Measurements from ENCODE around the gene RAPGEF1. TPM values are rescaled to one million over a fixed set of nuclear protein-coding genes. Genes with fewer than 3 reads are reported as not detected.
A peak's percentile ranks its signal among the peaks of the same experiment; 100 is the strongest.

RAPGEF1 gene
- total RNA-seq, 1 donor from 2014 or later, result 94.3 TPM

DNA sequence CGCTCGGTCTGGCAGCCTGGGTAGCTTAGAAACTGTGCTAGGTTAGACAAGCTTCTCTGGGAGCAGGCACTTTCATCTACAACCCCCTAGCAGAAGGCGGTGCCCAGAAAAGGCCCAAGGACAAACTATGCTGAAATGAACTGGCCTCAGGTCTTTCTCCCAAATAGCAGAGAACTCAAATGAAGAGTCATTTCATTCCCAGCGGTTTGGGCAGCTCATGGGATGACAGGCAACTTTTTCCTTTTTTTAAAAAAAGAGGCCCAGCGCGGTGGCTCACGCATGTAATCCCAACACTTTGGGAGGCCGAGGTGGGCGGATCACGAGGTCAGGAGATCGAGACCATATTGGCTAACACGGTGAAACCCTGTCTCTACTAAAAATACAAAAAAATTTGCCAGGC is 2.5 kb downstream of the RAPGEF1 start:
- no peaks in the 10 kb centered on the region for H3K9me3 Mint-ChIP-seq (ENCODE audit: unreplicated experiment)
- DNase-seq (ENCODE audit: extremely low spot score, unreplicated experiment), result no peak
- H3K27ac Mint-ChIP-seq (ENCODE audit: unreplicated experiment), result no peak overlapping the region
- no peaks in the 10 kb centered on the region for H3K36me3 Mint-ChIP-seq (ENCODE audit: unreplicated experiment)
- H3K27me3 Mint-ChIP-seq (ENCODE audit: unreplicated experiment), result no peaks in the 10 kb centered on the region
- TF ChIP-seq, protein P1, sequence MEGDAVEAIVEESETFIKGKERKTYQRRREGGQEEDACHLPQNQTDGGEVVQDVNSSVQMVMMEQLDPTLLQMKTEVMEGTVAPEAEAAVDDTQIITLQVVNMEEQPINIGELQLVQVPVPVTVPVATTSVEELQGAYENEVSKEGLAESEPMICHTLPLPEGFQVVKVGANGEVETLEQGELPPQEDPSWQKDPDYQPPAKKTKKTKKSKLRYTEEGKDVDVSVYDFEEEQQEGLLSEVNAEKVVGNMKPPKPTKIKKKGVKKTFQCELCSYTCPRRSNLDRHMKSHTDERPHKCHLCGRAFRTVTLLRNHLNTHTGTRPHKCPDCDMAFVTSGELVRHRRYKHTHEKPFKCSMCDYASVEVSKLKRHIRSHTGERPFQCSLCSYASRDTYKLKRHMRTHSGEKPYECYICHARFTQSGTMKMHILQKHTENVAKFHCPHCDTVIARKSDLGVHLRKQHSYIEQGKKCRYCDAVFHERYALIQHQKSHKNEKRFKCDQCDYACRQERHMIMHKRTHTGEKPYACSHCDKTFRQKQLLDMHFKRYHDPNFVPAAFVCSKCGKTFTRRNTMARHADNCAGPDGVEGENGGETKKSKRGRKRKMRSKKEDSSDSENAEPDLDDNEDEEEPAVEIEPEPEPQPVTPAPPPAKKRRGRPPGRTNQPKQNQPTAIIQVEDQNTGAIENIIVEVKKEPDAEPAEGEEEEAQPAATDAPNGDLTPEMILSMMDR (IDR thresholded peaks at IDR 0.05), result no peak
- H3K4me3 Mint-ChIP-seq (ENCODE audit: unreplicated experiment), result no peak overlapping the region
- H3K4me1 Mint-ChIP-seq (ENCODE audit: unreplicated experiment), result peaks cover 63% of the 10 kb centered on the region

DNA sequence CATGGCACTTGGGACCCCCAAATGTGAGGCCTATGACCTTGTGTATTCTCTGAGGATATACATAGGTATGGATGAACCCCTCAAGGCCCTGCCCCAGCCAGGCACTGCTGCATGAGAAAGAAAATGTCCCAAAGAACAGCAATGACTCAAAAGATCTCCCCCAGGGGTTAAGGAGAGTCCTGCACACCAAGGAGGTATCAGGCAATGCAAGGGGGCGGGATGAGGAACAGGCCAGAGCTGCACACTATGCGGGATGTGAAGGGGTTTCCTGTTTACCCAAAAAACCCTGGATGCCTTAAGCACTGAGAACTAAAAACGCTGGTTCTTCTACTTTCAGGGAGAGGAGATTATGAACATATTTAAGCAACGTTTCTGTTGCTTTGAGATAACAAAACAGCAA is 3.4 kb downstream of the RAPGEF1 start:
- H3K4me3 Mint-ChIP-seq (ENCODE audit: unreplicated experiment), result no peak overlapping the region

DNA sequence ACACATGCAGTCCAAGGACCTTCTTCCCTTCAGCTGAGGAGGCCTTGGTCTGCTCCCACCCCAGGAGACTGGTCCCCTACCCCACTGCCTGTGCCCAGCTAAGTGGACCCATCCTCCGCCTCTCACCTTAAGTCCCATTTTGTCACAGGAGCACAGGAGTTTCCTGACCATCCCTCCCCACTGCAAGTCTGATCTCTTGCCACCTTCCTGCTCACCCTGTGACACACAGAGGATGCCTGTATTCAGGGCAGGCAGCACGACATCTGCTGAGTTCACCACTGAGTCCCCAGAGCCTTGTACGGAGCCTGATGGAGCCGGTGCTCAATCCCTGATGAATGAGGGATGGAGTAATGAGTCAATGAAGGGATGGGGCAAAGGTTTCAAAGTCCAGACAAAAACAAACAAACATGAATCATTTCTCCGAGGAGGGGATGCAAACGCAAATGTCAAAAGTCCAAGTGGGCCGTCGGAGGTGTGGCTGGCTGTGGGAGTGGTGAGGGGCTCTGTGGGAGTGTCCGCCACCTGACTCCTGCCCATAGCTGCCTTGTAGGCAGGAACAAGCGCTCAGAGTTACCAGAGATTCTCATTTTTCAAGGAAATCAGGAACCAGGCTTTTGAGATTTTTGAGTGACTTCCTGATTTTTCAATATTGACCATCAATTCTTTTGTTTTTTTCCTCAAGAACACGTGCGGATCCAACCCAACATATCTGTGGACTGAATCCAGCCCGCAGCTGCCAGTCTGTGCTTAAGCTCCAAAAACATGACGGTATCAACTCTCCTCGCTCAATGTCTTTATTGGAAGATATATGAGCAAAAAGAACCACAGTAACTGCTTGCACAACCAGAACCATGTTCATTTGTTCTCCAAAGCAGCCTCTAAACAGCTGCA is 4.4 kb downstream of the RAPGEF1 start:
- Mint-ChIP-seq H3K9me3 (ENCODE audit: unreplicated experiment) (no peaks in the 10 kb centered on the region), H3K4me1 (ENCODE audit: unreplicated experiment) (peaks cover 82% of the 10 kb centered on the region), H3K27ac (ENCODE audit: unreplicated experiment) (peak overlapping the region; percentile 92), H3K27me3 (ENCODE audit: unreplicated experiment) (no peaks in the 10 kb centered on the region), H3K36me3 (ENCODE audit: unreplicated experiment) (no peaks in the 10 kb centered on the region), H3K4me3 (ENCODE audit: unreplicated experiment) (no peak overlapping the region)
- DNase-seq (ENCODE audit: extremely low spot score, unreplicated experiment), result no peak
- TF ChIP-seq, protein P1 (IDR thresholded peaks at IDR 0.05), result no peak

More for the DNA sequence above, 3.4 kb downstream of the RAPGEF1 start:
- no peak for DNase-seq (ENCODE audit: extremely low spot score, unreplicated experiment)
- H3K36me3 Mint-ChIP-seq (ENCODE audit: unreplicated experiment), result no peaks in the 10 kb centered on the region
- no peaks in the 10 kb centered on the region for H3K27me3 Mint-ChIP-seq (ENCODE audit: unreplicated experiment)
- peaks cover 72% of the 10 kb centered on the region for H3K4me1 Mint-ChIP-seq (ENCODE audit: unreplicated experiment)
- no peaks in the 10 kb centered on the region for H3K9me3 Mint-ChIP-seq (ENCODE audit: unreplicated experiment)
- H3K27ac Mint-ChIP-seq (ENCODE audit: unreplicated experiment), result no peak overlapping the region
- TF ChIP-seq, protein P1 (IDR thresholded peaks at IDR 0.05), result no peak

DNA sequence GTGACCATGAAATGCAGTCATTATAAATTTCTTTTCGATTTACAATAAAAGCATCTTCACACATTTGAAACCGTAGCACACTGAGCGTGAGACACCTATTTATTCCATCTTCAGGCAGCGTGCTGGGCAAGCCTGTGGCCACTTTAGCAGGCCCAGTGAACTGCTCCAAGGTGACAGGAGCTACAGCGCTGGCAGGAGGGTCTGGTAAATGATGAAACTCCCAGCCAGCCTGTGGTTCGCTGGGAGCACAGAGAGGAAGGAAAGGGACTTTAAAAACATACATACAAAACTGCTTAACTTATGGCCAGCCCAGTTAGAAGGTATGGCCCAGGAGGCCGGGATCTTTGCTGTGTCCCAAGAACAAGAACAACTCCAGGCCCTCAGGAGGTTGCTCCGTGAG is 5.1 kb downstream of the RAPGEF1 start:
- TF ChIP-seq, protein P1 (IDR thresholded peaks at IDR 0.05), result no peak

DNA sequence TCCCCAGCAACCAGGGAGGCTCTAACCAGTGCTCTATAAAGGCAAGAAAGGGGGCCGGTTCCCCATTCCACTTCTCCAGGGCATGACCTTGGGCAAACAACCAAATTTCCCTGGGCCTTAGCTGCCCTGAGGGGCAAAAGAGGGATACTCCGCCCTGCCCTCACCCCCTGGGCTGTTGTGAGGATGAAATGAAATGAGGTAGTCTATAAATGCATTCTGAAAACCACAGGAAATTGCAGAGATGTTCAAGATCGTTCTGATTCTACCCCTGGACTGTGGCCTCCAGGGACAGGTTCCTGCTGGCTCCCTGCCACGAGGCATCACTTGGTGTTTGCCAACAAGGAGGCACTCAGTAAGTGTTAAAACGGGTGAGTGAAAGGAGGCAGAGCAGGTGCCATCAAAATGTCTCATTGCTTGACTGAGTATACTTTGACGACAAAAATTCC is 5.7 kb downstream of the RAPGEF1 start:
- Mint-ChIP-seq H3K9me3 (ENCODE audit: unreplicated experiment) (no peaks in the 10 kb centered on the region), H3K27ac (ENCODE audit: unreplicated experiment) (peak overlapping the region; percentile 92), H3K36me3 (ENCODE audit: unreplicated experiment) (no peaks in the 10 kb centered on the region), H3K4me3 (ENCODE audit: unreplicated experiment) (no peak overlapping the region), H3K4me1 (ENCODE audit: unreplicated experiment) (peaks cover 88% of the 10 kb centered on the region), H3K27me3 (ENCODE audit: unreplicated experiment) (no peaks in the 10 kb centered on the region)
- DNase-seq (ENCODE audit: extremely low spot score, unreplicated experiment), result no peak
- TF ChIP-seq, protein P1 (IDR thresholded peaks at IDR 0.05), result no peak

More for the DNA sequence above, 5.1 kb downstream of the RAPGEF1 start:
- no peak for DNase-seq (ENCODE audit: extremely low spot score, unreplicated experiment)
- Mint-ChIP-seq H3K36me3 (ENCODE audit: unreplicated experiment) (no peaks in the 10 kb centered on the region), H3K9me3 (ENCODE audit: unreplicated experiment) (no peaks in the 10 kb centered on the region), H3K4me3 (ENCODE audit: unreplicated experiment) (no peak overlapping the region), H3K4me1 (ENCODE audit: unreplicated experiment) (peaks cover 84% of the 10 kb centered on the region), H3K27ac (ENCODE audit: unreplicated experiment) (peak overlapping the region; percentile 92), H3K27me3 (ENCODE audit: unreplicated experiment) (no peaks in the 10 kb centered on the region)
